Stimulated activated CD4-positive, alpha-beta T cell treated with anti-CD3 and anti-CD28 coated beads, Interleukin-1b, Interleukin-23, amount 100 ng/mL, for 48 hours (primary cell): ENCODE results near the gene HPD.
A peak's percentile ranks its signal among the peaks of the same experiment; 100 is the strongest.
"Not testable (repeated sequence)": the region's sequence is repeated elsewhere in the genome, so short reads cannot be mapped to it uniquely, and the experiment has no call there.

Experiments used
- DNase-seq: peaks from one replicate; pipeline ENCODE4 v3.0.0-alpha.2; 2020

The HPD gene

DNA sequence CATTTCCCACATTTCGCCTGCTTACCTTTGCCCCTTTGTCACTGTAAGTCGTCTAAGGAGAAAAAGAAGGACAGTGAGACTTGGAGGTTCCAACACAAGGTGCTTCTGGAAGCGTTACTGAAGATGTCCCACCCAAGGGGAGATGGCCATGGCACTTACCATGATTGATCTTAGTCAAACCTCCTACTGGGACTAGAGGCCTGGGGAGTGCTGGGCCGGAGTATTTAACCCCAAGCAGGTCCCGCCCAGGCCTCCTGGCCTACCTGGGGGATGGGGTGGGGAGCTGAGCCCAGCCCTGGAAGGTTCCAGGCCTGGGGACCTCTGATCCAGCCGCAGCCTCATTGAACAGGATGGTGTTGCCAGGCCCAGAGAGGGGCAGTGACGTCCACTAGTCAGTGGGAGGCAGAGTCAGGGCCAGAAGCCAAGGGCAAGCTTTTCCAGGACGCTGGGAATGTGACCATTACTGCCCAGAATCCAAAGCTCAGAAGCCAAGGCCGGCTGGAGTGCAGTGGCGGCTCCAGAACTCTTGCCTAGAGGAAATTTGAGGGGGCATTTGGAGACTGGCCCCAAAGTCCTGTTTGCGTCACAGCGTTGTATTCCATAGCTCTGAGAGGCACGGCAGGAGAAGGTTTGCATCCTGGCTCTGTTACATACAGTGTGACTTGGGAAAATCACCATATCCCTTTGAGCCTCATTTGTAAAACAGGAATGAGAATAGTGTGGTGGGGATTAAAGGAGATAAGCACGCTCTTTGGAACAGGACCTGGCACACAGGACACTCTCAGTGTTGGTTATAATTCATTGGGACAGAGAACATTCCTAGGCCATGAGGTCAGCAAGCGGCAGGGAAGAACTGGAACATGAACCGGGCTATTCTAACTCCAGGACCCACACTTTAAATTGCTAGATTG, at the start of gene HPD:
HPD (minus strand) TSS at position 198 of the 911 bp plus-strand sequence; CDS start at position 162, 36 bp downstream.
- no peak for DNase-seq

GRCh38 chr12:121905746-121906145, 47.1 kb upstream of the HPD start:
- DNase-seq: no peak

DNA sequence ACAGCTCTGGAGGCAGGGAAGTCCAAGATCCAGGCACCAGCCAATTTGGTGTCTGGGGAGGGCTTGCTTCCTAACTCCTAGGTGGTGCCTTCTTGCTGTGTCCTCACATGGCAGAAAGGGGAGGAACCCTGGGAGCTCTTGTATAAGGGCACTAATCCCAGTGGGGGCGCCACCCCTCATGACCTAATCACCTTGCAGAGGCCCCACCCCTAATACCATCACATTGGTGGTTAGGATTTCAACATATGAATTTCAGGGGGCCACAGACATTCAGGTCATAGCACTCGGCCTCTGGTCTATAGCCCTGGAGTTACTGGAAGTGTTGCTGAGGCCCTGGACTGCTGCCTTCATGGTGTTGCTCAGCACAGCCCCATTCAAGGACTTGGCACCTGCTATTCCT, 44.5 kb upstream of the HPD start:
- no peak for DNase-seq

- no peak for DNase-seq
Measured at GRCh38 chr12:121899590-121899989, 40.9 kb upstream of the HPD start.

DNA sequence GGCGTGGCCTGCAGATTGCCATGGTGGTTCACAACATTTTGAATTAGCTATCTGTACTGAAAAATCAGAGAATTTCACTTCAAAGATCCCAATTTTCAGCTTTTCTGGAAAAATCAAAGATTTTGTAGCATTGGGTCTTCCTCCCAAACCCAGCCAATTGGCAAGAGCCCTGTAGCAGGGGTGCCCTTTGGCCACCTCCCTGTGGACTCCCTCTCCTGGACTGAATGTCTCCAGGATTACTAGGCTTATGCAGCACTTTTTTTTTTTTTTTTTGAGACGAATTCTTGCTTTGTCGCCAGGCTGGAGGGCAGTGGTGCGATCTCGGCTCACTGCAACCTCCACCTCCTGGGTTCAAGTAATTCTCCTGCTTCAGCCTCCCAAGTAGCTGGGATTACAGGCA, 39.6 kb upstream of the HPD start:
- no peak for DNase-seq

- DNase-seq: no peak
Measured at GRCh38 chr12:121894633-121895032, 36.0 kb upstream of the HPD start.

- DNase-seq: peak; percentile 11
Measured at GRCh38 chr12:121893961-121894460, 35.4 kb upstream of the HPD start.

DNA sequence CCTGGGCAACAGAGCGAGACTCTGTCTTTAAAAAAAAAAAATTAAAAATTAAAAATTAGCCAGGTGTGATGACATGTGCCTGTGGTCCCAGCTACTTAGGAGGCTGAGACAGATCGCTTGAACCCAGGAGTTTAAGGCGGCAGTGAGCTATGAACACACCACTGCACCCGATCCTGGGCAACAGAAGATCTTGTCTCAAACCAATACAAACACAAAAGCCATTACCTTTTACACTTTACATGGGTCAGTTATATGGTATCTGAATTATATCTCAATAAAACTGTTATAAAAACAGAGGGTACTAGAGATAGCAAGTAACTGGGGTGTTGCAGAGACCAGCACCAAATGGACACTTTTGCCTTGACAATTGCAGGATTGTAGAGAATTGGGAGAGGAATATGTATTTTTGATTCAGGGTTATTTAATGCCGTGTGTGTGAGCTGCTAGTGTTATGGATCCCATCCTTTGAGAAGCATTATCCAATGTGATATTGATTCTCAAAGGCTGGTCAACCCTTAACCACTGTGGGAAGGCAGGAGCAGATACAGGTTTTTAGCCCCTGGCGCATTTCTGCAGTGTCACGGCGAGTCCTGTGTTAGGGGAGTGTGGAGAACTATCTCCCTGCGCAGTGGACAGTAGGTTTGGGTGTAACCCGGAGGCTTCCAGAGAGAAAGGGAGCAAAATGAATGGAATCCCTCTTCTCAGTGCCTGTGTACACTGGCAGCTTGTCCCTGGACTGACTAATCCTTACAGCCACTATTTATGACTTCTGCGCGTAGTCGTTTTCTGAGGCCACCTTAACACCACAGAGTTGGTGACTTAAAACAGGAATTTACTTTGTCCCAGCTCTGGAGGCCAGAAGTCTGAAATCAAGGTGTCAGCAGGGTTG, 34.3 kb upstream of the HPD start:
- DNase-seq: no peak

DNA sequence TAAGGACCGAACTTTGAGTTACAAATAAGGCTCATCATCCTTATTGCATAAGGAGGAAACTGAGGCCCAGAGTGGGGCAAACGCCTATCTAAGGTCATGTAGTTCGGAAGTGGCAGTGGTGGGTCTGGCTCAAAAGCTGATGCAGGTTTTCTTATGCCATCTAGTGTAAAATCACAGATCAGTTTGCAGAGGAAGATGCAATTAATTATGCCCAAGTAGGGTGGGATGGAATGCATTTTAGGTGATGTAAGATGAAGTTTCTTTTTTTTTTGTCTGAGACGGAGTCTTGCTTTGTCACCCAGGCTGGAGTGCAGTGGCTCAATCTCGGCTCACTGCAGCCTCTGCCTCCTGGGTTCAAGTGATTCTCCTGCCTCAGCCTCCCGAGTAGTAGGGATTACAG, 31.0 kb upstream of the HPD start:
- not testable (repeated sequence) for DNase-seq

DNA sequence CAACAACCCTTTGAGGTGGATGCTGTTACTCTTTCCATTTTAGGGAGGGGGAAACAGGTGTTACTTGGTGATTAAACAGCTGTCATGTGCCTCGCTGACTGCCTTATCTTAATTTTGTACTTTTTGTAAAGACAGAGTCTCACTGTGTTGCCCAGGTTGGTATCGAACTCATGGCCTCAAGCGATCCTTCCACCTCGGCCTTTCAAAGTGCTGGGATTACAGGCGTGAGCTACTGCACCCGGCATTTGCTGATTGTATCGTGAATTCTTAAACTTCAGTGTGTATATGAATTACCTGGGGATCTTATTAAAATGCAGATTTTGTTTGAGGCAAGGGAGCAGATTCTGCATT, 30.6 kb upstream of the HPD start:
- no peak for DNase-seq

DNA sequence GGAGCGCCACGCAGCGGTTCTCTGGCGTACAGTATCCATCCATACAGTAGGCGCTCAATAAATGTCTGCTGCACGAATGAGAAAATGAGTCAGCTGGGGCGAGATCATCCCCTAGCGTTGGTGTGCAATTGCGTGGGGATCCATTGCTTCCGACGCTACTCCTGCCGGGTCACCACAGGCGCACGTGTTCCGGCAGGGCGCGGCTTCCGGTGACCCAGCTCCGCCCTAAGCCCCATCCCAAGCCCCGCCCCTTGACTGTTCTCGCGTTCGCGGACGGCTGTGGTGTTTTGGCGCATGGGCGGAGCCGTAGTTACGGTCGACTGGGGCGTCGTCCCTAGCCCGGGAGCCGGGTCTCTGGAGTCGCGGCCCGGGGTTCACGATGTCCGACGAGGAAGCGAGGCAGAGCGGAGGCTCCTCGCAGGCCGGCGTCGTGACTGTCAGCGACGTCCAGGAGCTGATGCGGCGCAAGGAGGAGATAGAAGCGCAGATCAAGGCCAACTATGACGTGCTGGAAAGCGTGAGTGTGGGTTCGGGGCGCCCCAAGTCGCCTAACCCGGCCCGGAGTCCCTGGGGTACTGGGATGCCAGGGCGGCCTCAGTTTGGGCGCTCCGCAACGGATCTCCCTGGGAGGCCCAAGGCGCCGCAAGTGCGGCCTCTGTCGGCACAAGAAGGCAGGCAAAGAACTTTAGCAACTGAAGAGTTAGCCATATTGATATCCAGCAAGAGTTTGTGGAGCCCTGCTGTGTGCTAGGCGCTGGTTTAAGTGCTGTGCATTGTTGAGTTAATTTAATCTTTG, 30.0 kb upstream of the HPD start, which contains the start of gene PSMD9:
PSMD9 (plus strand) TSS at position 313 of the 796 bp plus-strand sequence; CDS start at position 380, 67 bp downstream.
- DNase-seq: peak; percentile 99

GRCh38 chr12:121888083-121888477, 29.4 kb upstream of the HPD start:
- DNase-seq: no peak

DNA sequence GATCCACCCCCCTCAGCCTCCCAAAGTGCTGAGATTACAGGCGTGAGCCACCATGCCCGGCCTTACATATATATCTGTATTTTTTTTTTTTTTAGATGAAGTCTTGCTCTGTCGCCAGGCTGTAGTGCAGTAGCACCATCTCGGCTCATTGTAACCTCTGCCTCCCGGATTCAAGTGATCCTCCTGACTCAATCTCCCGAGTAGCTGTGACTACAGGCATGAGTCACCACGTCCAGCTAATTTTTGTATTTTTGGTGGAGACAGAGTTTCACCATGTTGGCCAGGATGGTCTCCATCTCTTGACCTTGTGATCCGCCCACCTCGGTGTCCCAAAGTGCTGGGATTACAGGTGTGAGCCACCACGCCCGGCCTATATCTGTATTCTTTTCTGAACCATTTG, 26.5 kb upstream of the HPD start:
- not testable (repeated sequence) for DNase-seq

DNA sequence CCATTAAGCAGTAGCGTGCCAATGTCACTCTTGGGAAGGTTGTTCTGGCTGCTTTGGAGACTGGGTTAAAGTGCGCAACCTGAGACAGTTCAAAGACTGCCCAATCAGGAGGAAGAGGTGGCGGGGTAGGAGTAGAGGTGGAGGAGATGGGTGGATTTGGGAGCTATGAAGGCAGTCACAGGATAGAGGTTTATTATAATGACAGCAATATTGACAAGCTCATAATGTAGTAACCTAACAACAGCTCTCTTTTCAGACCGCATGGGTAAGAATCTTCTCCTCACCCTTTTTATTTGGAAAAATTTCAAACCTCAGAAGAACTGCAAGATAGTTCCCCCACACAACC, 24.6 kb upstream of the HPD start:
- no peak for DNase-seq

DNA sequence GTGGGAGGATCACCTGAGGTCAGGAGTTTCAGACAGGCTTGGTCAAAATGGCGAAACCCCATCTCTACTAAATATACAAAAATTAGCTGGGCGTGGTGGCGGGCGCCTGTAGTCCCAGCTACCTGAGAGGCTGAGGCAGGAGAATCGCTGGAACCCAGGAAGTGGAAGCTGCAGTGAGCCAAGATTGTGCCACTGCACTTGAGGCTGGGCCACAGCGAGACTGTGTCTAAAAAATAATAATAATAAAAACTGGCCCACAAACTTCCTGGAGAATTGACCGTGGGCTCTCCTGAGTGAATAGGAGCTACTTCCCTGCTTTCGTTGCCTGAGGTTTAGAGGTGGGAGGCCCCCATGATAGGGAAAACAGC, 17.4 kb upstream of the HPD start:
- DNase-seq: not testable (repeated sequence)

DNA sequence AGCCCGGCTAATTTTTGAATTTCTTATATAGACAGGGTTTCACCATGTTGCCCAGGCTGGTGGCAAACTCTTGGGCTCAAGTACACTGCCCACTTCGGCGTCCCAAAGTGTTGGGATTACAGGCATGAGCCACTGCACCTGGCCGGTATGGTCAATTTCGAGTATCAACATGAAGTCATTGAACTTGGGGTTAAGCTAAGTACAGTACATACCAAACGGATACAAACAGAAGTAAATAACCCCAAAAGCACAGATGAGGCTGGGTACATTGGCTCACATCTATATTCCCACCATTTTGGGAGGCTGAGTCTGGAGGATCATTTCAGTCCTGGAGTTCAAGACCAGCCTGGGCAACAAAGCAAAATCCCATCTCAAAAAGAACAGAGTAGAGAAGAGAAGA, 16.9 kb upstream of the HPD start:
- no peak for DNase-seq

- no peak for DNase-seq
Measured at GRCh38 chr12:121874071-121874470, 15.4 kb upstream of the HPD start.

DNA sequence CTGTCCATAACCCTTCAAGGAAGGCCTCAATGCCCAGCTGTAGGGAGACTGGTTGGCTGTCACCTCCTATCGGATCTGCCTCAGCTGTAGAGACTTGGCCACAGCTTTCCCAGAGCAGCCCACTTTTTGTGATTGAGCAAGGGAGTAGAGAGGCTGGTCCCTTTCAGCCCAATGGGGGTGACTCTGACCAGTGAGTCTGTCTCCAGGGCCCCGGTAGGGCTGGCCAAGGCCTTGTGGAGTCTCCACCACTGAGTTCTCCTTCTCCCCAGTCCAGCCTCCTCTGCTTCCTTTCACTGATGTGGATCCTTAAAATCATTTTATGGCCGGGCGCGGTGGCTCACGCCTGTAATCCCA, 14.5 kb upstream of the HPD start:
- no peak for DNase-seq

- DNase-seq: peak; percentile 46
Measured at GRCh38 chr12:121872546-121873215, 14.0 kb upstream of the HPD start.

DNA sequence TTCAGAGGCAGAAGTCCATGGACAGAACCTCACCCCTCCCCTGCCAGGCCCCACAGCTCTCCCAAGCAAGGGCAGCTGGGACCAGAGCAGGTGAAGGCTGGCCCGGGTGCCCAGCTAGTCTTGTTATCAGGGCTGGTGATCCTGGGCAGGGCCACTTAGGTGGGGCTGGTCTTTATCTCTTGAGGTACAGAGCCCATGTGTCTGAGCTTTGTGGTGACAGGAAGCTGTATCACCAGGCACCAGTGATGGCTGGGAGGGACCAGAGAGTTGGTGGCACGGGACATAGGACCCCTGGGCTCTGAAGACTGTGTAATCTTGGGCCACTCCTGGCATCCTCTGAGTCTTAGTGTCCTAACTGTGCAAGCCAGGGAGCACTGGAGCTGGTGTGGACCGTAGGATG, 12.8 kb upstream of the HPD start:
- DNase-seq: no peak

- not testable (repeated sequence) for DNase-seq
Measured at GRCh38 chr12:121869229-121869628, 10.6 kb upstream of the HPD start.

DNA sequence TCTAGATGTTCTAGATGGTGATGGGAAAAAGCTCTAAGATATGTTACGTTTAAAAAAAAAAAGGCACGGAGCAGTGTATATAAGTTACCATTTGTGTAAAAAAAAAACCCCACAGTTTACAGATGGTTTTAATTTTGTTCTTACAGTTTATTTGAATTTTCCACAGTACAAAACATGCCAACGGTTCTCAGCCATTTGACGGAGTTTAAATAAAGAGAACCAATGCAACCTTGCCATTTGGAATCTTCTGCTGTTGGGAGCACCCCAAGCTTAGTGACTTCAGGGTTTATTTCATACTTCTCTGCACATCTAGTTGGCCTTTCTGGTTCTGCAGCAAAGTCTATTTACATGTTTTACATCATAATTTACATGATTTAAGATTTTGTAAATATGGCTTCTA, 7.7 kb upstream of the HPD start:
- no peak for DNase-seq
